ENCODE results near the gene MYADML2. TPM values are rescaled to one million over a fixed set of nuclear protein-coding genes. Genes with fewer than 3 reads are reported as not detected.

Gene MYADML2
- total RNA-seq, 1 experiment from 2014 or later: 0.46 TPM

GRCh38 chr17:81955756-81956544 lies 8.9 kb upstream of the MYADML2 start (continued):
- TF ChIP-seq CBFB (CRISPR knock-in tag; IDR thresholded peaks at IDR 0.05; ENCODE audit: low read depth): no peak
- TF ChIP-seq FOXP4 (CRISPR knock-in tag; IDR thresholded peaks at IDR 0.05): no peak
- TF ChIP-seq FOXP1 (CRISPR knock-in tag; IDR thresholded peaks at IDR 0.05; ENCODE audit: borderline replicate concordance): no peak
- TF ChIP-seq ZNF512 (CRISPR knock-in tag; IDR thresholded peaks at IDR 0.05; ENCODE audit: borderline replicate concordance): no peak
- no peak for TF ChIP-seq EMX1 (CRISPR knock-in tag; IDR thresholded peaks at IDR 0.05)

GRCh38 chr17:81955058-81955681 lies 8.1 kb upstream of the MYADML2 start:
- CTCF ChIA-PET: interaction anchor here (1.0 to 1.9 kb wide), 4 partner anchors 40 to 86 kb away, joined by 3 to 9 read pairs (median 4); partner anchors contain the start of gene DCXR
- POLR2A ChIA-PET: no interaction called here
- no peaks in the 10 kb centered on the region for H3K36me3 Mint-ChIP-seq
- H3K27me3 Mint-ChIP-seq (ENCODE audit: low read depth): peaks cover 33% of the 10 kb centered on the region
- H3K4me1 Mint-ChIP-seq: no peaks in the 10 kb centered on the region
- no peak overlapping the region for H3K27ac Mint-ChIP-seq
- no peak overlapping the region for H3K4me3 Mint-ChIP-seq
- no peaks in the 10 kb centered on the region for H3K9me3 Mint-ChIP-seq
- ATAC-seq (no peak), DNase-seq (ENCODE audit: low spot score) (no peak)
- no peak for TF ChIP-seq MLX (CRISPR knock-in tag; IDR thresholded peaks at IDR 0.05)
- no peak for TF ChIP-seq MXD4 (CRISPR knock-in tag; IDR thresholded peaks at IDR 0.05; ENCODE audit: borderline replicate concordance)
- no peak for TF ChIP-seq CREB1 (CRISPR knock-in tag; IDR thresholded peaks at IDR 0.05)
- TF ChIP-seq ESRRA (CRISPR knock-in tag; IDR thresholded peaks at IDR 0.05; ENCODE audit: borderline replicate concordance): no peak

GRCh38 chr17:81954131-81955057 lies 7.4 kb upstream of the MYADML2 start:
- Mint-ChIP-seq H3K4me1 (no peaks in the 10 kb centered on the region), H3K27me3 (ENCODE audit: low read depth) (peaks cover 29% of the 10 kb centered on the region), H3K27ac (no peak overlapping the region), H3K4me3 (no peak overlapping the region), H3K9me3 (no peaks in the 10 kb centered on the region), H3K36me3 (no peaks in the 10 kb centered on the region)
- DNase-seq (ENCODE audit: low spot score) (no peak), ATAC-seq (no peak)
- CTCF ChIA-PET: interaction anchor here (0.9 to 2.4 kb wide), 5 partner anchors 10 to 85 kb away, joined by 3 to 9 read pairs (median 4); partner anchors contain the start of gene DCXR
- POLR2A ChIA-PET: no interaction called here
- TF ChIP-seq TEAD4 (CRISPR knock-in tag; IDR thresholded peaks at IDR 0.05): no peak
- TF ChIP-seq, protein P1, sequence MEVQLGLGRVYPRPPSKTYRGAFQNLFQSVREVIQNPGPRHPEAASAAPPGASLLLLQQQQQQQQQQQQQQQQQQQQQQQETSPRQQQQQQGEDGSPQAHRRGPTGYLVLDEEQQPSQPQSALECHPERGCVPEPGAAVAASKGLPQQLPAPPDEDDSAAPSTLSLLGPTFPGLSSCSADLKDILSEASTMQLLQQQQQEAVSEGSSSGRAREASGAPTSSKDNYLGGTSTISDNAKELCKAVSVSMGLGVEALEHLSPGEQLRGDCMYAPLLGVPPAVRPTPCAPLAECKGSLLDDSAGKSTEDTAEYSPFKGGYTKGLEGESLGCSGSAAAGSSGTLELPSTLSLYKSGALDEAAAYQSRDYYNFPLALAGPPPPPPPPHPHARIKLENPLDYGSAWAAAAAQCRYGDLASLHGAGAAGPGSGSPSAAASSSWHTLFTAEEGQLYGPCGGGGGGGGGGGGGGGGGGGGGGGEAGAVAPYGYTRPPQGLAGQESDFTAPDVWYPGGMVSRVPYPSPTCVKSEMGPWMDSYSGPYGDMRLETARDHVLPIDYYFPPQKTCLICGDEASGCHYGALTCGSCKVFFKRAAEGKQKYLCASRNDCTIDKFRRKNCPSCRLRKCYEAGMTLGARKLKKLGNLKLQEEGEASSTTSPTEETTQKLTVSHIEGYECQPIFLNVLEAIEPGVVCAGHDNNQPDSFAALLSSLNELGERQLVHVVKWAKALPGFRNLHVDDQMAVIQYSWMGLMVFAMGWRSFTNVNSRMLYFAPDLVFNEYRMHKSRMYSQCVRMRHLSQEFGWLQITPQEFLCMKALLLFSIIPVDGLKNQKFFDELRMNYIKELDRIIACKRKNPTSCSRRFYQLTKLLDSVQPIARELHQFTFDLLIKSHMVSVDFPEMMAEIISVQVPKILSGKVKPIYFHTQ (CRISPR knock-in tag; IDR thresholded peaks at IDR 0.05): no peak
- TF ChIP-seq TEAD1 (CRISPR knock-in tag; IDR thresholded peaks at IDR 0.05): no peak
- TF ChIP-seq, protein P2, sequence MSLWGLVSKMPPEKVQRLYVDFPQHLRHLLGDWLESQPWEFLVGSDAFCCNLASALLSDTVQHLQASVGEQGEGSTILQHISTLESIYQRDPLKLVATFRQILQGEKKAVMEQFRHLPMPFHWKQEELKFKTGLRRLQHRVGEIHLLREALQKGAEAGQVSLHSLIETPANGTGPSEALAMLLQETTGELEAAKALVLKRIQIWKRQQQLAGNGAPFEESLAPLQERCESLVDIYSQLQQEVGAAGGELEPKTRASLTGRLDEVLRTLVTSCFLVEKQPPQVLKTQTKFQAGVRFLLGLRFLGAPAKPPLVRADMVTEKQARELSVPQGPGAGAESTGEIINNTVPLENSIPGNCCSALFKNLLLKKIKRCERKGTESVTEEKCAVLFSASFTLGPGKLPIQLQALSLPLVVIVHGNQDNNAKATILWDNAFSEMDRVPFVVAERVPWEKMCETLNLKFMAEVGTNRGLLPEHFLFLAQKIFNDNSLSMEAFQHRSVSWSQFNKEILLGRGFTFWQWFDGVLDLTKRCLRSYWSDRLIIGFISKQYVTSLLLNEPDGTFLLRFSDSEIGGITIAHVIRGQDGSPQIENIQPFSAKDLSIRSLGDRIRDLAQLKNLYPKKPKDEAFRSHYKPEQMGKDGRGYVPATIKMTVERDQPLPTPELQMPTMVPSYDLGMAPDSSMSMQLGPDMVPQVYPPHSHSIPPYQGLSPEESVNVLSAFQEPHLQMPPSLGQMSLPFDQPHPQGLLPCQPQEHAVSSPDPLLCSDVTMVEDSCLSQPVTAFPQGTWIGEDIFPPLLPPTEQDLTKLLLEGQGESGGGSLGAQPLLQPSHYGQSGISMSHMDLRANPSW (CRISPR knock-in tag; conservative IDR thresholded peaks at IDR 0.05; ENCODE audit: low read depth): no peak
- TF ChIP-seq, protein P3, sequence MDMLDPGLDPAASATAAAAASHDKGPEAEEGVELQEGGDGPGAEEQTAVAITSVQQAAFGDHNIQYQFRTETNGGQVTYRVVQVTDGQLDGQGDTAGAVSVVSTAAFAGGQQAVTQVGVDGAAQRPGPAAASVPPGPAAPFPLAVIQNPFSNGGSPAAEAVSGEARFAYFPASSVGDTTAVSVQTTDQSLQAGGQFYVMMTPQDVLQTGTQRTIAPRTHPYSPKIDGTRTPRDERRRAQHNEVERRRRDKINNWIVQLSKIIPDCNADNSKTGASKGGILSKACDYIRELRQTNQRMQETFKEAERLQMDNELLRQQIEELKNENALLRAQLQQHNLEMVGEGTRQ (CRISPR knock-in tag; IDR thresholded peaks at IDR 0.05): no peak
- TF ChIP-seq, protein P4, sequence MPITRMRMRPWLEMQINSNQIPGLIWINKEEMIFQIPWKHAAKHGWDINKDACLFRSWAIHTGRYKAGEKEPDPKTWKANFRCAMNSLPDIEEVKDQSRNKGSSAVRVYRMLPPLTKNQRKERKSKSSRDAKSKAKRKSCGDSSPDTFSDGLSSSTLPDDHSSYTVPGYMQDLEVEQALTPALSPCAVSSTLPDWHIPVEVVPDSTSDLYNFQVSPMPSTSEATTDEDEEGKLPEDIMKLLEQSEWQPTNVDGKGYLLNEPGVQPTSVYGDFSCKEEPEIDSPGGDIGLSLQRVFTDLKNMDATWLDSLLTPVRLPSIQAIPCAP (CRISPR knock-in tag; IDR thresholded peaks at IDR 0.05): no peak
